GM10847 (cell line): ENCODE measurements around the gene CCDC122.

Source experiments
- POLR2A ChIP-seq: IDR thresholded peaks from 2 replicates; pipeline ENCODE4 v1.6.1; 2011; ENCODE audit not compliant: insufficient read length; ENCODE audit errors: extremely low read depth

Gene CCDC122

GRCh38 chr13:43883631-43884030 is 4.1 kb upstream of the CCDC122 start:
- no peak for TF ChIP-seq POLR2A

- no peak for TF ChIP-seq POLR2A
Measured at GRCh38 chr13:43881580-43881979, 2.0 kb upstream of the CCDC122 start.

GRCh38 chr13:43880926-43881325 is 1.4 kb upstream of the CCDC122 start:
- no peak for TF ChIP-seq POLR2A

- no peak for TF ChIP-seq POLR2A
Measured at GRCh38 chr13:43880214-43880855, 795 bp upstream of the CCDC122 start.

GRCh38 chr13:43879755-43880181 is 228 bp upstream of the CCDC122 start, which contains the start of gene LACC1:
TSS of gene LACC1 (plus strand) at chr13:43879904. CDS start at chr13:43880986, 1,082 bp downstream.
- TF ChIP-seq POLR2A, result no peak

GRCh38 chr13:43877766-43878165 is 1.8 kb downstream of the CCDC122 start:
- TF ChIP-seq POLR2A, result no peak

- TF ChIP-seq POLR2A, result no peak
Measured at GRCh38 chr13:43877326-43877725, 2.2 kb downstream of the CCDC122 start.

- no peak for TF ChIP-seq POLR2A
Measured at GRCh38 chr13:43876366-43876765, 3.2 kb downstream of the CCDC122 start.

- TF ChIP-seq POLR2A, result no peak
Measured at GRCh38 chr13:43874504-43875092, 4.9 kb downstream of the CCDC122 start.

- TF ChIP-seq POLR2A, result no peak
Measured at GRCh38 chr13:43872181-43872580, 7.4 kb downstream of the CCDC122 start.

- TF ChIP-seq POLR2A, result no peak
Measured at GRCh38 chr13:43865892-43866291, 13.6 kb downstream of the CCDC122 start.

- TF ChIP-seq POLR2A, result no peak
Measured at GRCh38 chr13:43864921-43865320, 14.6 kb downstream of the CCDC122 start.

GRCh38 chr13:43861863-43862262 is 17.7 kb downstream of the CCDC122 start:
- no peak for TF ChIP-seq POLR2A

- no peak for TF ChIP-seq POLR2A
Measured at GRCh38 chr13:43852923-43853404, 26.6 kb downstream of the CCDC122 start.

GRCh38 chr13:43850873-43851272 is 28.7 kb downstream of the CCDC122 start:
- TF ChIP-seq POLR2A, result no peak

- TF ChIP-seq POLR2A, result no peak
Measured at GRCh38 chr13:43848001-43848649, 31.4 kb downstream of the CCDC122 start.
